Stimulated activated CD8-positive, alpha-beta memory T cell treated with anti-CD3 and anti-CD28 coated beads, Interleukin-4, amount 100 ng/mL, for 4 hours (primary cell): ENCODE results near the gene USP48.

Source experiments
- DNase-seq, 2 donors: peaks; one replicate each; pipeline ENCODE4 v3.0.0-alpha.2; 2020; ENCODE audit warnings: low read depth in 2 of 2, low spot score in 1 of 2

Gene USP48

DNA sequence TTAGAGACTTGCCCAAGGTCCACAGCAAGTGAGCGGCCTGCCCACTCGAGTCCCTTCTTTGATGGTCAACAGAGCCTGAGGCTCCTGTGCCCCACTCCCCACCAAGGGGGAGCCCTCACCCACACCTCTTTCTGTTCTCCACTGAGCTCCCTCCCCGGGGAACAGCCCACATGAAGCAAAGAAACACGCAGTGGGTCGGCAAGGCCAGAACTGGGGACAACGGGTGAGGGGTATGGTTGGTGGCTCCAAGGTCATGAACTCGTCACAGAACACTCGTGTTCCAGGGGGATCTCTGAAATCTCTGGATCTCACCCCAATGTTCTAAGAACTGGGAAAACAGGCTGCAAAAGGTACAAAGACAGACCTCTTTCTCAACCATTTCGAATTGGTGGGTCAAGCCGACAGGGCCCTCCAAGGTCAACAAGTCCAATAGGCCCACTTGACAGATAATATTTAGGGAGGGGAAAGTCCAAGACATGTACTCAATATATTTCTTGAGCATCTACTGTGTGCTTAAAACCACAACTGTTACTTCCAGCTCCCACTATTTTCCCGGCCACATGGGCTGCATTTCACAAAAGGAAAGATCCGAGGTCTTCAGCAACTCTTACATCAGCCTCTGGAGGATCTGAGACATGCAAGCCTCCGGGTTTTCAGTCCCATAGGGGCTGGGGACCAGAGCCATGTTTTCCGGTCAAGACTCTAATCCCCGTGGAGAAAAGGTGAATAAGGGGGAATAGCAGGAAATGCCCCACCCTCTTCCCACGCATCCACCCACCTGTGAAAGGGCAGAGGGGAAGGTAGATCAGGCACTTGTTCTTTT is 112.7 kb downstream of the USP48 start:
- DNase-seq = no peak

DNA sequence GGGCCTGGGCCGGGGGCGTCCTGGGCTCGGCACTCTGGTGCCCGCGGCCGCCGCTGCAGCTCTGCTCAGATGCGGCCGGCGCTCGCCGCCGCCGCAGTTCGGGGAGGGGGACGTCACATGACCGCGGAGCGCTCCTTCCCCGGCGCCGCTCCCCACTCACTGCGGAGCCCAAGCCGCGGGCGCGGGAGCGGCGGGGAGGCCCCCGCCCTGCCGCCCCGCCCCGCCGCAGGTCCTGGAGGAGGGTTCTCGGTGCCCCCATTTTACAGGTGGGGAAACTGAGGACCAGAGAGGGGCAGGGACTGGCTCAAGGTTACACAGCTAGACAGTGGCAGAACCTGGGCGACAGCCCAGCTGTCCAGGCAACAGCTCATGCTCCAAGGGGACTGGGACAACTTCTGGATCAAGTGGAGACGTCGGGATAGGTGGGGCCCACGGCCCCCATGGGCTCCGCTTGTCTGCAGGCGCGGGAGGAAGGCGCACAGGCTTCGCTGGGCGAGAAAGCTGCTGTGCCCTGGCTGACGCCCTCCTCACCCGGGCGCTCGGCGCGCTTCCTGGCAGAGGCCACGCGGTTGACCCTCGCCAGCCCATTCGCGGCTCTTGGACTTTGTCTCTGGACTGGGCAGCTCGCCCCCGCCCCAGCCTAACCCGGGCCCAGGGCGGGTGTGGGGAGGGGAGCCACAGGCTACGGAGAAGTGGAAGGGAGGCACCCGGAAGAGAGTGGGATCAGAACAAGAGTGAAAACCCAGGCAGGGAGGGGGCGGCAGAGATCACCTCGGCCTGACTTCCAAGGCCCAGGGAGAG is 113.5 kb downstream of the USP48 start, which contains the start of gene RAP1GAP:
RAP1GAP (minus strand) TSS at position 100 of the 801 bp plus-strand sequence. CDS start 49,325 bp downstream, outside the sequence.
- DNase-seq = no peak

DNA sequence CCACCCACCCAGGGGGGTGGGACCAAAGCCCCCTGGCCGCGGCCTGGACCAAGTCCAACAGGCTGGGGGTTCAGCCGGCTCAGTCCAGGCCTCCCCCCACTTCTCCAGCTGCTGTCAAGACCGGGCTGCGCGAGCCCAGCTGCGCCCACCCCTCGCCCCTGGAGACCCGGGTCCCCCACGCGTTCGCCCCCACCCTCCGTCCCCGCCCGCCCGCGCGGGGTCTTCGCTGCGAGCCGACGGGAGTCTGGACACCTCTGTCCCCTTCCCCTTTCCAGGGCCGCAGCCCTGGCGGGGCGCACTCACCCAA is 114.0 kb downstream of the USP48 start:
- no peak for DNase-seq

DNA sequence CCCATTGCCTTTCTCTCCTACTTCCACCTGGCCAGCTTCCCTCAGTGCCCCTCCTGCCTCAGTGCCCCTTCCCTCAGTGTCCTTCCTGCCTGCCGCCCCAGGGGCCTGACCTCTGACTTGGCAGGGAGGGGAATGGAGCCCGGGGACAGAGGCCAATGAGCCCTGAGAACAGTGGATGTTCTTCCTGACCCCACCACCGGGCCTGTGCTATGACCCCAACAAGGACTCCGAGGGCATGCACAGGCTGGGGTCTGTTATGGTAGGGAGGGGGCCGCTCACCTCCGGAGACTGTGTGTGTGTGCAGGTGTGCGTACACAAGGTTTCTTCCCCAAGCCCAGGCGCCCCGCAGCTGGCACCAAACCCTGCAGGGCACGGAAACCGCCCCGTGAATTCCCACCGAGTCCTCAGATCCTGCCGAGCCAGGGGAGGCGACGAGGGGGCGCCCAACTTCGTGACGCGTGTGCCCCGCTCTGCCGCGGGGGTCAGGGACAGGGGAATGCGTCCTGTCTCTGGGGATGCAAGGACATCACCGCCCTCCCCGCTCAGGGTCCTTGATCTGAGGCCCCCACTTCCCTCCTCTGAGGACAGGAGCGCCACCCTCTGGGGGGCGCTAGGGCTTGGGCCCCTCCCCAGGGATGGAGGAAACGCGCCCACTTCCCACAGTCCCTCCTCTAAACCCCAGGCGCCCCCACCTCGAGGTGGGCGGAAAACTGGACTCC is 114.6 kb downstream of the USP48 start:
- DNase-seq = no peak

DNA sequence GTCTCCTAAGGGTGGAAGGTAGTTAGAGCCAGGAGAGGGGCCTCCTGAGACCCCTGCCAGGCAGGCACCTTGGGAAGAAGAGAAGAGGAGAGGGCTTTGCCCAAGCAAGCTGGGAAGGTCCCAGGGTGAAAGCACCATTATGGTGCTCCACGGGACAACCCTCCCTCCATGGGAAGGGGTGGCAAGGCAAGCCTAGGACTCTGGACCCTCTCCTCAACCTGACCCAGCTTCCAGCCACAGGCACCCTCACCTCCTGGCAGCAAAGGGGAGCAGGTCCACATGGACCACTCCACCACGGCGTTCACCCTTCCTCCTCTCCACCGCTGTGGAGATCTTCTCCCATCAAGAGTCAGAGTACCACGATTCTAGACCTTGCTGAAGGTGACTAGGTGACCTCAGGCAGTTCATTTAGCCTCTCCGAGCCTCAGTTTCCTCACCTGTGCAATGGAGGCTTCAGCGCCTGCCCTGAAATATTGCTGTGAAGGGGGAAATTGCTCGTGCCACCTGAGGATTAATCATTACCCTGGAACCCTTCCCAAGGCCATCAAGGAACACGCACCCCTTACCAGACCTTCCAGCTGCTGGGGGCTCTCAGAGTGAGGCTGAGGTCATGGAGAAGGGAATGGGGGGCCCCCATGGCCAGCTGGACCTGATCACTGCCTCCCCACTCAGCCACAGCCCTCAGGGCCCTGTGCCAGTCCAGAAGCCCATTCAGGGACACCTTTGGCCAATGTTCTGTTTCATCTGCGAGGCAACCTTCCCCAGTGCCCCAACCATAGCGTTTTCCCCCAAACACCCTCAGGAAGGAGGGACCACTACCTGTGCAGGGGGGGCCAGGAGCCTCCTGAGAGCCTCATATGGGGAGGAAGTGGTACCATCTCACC is 115.4 kb downstream of the USP48 start:
- DNase-seq = no peak

DNA sequence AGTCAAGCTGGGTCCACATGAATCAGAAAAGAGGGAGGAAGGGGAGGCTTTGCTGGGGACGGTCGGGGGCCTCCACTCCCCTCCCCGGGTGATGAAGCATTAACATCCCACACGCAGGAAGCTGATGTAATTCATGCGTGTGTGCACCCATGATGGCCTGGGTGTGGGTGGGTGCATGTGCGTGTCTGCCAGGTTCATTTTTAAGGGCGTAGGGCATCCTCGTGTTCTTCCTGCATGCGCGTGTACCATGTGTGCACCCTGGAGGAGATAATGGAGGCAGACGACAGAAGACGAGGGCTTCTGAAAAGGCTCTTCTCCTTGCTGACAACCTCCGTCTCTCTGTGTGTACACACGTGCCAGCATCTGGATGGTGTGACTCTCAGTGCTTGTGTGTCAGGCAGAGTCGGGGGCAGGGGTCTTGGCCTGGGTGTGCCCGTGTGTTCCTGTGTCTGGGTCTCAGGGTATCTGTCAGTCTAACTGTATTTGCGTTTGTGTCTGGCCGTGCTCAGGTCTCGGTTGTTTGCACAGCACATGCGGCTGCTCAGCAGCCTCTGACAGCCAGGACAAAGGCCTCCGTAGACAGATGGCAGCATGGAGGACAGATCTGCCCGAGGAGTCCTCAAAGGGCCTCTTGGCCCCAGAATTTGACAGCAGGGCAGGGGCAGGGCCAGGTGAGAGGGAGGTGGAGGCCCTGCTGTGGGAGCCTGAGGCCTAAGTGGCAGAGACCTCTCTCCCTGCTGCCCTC is 116.2 kb downstream of the USP48 start:
- DNase-seq = no peak

DNA sequence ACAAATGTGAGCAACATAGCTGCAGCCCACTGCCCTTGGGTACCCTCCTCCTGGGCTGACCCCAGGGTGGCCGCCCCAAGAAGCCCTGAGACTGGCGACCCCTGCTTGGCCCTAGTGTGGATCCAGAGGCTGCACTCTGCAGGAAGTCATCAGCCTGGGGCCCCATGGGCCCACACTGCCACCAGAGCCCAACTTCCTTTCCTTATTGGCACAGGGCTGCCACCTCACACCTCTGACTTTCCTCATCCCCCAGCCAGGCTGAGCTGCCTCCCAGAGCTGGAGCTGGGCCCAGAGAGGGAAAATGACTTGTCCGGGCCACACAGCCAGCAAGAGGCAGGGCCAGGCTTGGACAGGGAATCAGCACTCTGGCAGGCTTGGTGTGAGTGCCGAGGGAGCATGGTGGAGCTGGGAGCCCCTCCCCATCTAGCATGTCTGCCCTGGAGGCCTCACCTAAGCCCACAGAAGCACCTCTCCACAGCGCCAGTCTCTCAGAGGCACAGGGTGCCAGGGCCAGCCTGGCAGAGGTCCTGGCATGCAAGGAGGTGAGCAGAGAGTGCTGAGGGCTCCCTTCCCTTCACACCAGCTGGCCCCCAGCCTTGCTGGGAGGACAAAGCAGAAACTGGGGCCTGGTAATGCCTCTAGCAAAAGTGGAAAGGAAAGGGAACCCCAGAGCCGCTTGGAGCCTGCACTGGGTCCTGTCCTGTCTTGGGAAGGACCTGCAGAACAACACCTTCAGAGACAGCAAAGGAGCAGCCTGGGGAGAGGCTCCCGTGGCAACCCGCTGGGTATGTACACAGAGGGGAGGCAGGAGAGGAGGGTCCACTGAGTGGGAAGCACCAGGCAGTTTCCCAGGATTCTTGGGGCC is 117.0 kb downstream of the USP48 start:
- DNase-seq = no peak

DNA sequence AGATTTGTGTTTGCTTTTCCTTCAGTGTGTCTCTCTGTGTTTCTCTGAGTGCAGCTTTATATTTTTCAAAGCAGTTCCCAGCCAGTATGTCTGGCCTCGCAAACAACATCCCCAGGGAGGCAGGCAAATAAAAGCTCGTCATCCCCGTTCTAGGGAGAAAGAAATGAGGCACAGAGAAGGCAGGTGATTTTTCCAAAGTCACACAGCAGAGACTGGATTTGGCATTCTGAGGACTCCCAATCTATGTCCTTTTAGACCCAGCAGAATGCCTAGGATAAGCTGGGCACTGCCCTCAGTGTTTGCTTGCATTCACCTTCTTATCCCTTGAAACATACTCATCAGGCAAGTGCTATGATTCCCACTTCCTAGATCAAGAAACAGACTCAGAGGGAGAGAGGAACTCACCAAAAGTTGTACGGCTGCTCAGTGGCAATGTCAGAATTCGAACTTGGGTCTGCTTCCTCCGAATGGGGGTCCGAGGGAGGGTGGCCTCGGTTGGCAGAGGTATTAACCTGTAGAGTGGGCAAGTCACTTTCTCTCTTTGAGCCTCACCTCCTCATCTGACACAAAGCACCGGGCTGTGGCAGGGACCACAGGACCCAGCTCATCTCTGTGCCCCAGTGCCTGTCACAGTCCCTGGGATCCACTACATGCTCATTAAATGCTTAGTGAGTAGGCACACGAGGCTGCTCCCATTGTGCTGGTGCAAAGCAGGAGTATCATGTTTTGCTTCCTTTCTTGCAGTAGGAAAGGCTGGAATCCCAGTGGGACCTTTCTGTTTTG is 118.0 kb downstream of the USP48 start:
- DNase-seq = no peak

DNA sequence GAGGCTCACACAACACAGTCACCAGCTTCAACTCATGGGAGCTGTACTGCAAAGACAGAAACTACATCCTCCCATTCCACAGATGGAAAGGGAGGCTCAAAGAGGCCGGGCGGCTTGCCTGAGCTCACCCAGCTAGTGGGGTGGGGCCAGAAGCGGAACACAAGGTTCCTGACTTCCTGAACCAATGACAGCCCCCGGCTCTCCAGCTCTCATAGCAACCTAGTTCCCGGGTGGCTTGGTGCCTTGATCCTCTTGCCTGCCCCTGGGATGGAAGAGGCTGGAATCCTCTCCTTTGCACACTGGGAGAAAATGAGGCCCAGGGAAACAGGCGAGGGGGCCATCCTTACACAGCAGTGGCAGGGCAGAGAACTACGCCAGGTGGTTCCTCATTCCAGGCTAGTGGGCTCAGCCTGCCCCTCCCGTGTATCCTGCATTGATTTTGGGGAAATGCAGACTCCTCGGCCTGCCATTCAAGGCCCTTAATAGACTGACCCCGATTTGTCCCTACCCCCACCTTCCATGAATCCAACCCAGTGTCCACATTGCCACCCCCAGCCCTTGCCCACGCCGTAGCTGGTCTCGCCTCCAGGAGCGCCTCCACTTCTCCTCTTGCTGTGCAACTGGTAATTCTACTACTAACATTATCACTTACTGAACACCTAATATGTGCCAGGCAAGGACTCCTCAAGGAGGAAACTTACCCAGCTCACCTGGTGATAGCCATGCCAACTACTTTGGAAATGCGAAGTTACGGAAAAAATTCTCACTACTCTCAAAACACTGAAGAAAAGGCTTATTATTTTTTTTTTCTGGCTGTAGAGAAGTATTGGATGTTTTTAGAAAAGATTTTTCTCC is 118.8 kb downstream of the USP48 start:
- no peak for DNase-seq

DNA sequence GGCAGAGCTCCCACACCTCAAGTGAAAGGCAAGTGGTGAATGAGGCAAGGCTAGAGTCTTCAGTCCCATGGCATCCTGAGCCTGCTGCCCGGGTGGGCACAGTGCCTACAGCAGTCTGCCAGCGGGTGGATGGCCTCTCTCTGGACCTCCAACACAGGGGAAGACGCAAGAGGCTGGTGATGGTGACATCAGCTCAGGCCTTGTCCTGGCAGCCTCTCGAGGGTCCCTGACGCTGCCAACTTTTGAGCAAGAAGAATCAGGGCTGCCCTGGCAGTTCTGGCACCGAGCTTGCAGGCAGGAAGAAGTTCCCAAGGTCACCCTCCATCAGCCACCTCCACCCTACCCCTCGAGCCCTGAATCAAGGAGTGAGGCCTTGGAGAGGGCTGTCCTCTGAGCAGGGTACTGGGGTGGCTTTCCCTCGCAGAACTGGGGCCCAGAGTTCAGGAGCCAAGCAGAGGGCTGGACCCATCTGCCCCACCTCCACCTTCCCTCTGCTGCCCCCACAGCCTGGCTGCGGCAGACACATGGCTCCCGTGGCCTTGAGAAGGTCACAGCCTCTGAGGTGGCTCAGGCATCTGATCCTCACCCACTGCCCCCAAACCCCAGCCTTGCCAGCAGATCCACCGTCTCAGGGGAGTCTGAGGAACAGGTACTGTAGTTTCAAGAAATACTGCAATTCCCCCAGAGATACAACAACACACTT is 119.5 kb downstream of the USP48 start:
- no peak for DNase-seq

DNA sequence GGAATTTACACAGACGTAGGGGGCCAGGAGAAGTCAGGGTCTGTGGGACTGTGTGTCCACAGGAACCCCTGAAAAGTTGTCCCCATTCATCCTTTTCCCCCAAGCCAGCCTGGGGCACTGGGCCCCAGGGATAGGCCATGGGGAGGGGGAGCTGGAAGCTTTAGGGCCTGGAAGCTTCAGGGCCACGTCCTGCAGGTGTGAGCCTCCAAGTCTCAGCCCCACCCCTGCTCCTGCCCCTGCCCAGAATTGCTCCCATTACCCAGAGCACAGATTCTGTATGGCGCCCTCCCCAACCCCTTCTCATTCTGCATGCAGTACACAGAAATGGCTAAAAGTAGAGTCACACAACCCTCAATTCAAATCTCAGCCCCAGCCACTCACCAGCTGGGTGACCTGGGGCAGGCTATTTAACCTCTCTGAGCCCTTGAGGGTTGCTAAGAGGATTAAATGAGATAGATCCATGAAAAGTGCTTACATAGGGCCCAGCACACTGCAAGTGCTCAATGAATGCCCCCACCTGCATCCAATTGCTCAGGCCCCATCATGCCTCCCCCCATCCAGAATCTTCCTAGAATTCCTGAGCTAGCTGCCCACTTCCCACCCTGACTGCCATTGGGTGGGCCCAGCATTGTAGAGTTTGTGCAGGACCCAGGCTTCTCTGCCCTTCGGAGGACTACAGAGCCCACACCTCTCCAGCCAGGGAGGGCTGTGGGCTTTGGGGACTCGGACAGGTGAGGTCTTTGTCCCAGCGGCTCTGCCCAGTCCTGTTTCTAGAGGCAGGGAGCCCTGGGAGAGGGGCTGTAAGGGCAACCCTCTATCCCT is 120.3 kb downstream of the USP48 start:
- no peak for DNase-seq

DNA sequence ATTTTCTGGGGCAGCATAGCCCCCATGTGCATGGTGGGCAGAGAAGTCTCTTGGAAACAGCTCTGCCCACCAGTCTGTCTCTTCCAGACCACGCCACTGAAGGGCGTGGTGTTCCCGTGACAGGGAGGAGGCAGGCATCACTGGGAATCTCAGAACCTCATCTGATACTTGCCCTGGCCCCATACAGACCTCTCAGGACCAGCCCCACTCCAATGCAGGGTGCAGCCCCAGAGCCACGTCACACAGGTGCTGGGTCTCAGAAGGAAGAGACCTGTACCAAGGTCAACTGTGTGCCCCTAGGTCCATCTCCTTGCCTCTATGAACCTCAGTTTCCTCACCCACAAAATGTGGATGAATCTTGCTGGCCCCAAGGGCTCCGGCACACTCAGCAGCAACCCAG is 121.1 kb downstream of the USP48 start:
- no peak for DNase-seq

DNA sequence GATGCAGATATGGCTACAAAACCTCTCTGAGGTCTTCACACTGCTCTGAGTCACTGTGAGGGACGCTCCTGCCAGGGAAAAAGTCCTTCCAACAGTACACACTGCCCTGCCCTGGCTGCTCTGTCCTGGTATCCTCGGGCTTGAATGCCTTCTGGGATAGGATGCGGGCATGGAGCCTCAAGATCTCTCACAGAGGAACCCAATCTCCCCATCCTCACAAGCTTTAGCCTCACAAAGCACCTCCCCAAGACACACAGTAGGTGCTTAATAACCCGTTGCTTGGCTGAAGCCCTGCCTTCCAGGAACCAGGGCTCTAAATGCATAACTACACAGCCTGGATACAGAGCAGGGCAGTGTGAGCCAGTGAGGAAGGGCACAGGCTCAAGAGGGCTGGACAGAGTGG is 123.0 kb downstream of the USP48 start:
- no peak for DNase-seq

DNA sequence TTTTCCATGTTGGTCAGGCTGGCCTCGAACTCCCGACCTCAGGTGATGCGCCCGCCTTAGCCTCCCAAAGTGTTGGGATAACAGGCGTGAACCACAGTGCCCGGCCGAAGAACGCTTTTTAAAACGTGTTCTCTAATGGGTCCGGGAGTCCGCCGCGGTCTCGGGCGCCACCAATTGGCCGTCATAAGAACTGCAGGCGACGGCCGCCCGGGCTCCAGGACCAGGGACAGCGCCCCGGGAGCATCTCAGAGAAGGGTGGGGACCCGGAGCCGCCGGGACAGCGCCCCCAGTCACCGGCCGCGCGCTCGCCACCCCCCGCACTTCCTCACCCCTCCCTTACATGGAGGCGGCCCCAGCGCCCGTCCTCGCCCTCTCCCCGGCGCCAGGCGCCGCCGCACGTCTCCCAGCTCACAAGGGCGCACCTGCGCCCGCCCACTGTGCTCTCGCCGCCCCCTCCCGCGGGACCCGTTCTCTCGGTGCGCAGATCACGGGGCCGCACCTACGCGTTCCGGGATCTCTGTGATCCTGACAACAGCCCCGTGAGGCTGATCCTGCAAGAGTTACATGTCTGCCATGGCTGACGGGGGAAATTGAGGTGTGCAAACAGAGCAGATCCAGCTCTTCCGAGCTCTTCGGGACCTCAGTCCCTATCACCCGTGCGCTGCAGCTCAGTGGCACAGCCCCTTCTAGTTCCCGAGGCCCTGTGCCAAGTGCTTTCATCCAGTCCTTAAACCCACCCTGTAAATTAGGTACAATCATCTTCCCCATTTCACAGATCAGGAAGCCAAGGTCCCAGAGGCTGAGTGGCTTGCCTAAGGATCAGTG is 123.6 kb downstream of the USP48 start:
- peak; percentile 42 to 49 for DNase-seq
